Measurements from ENCODE around the gene IFT20. TPM values are rescaled to one million over a fixed set of nuclear protein-coding genes. Genes with fewer than 3 reads are reported as not detected.

IFT20 gene
- total and polyA plus RNA-seq, 2 donors (not counting 3 experiments of a cell fraction or from before 2014, with no cell fraction given), result 26.5 to 45.0 TPM

DNA sequence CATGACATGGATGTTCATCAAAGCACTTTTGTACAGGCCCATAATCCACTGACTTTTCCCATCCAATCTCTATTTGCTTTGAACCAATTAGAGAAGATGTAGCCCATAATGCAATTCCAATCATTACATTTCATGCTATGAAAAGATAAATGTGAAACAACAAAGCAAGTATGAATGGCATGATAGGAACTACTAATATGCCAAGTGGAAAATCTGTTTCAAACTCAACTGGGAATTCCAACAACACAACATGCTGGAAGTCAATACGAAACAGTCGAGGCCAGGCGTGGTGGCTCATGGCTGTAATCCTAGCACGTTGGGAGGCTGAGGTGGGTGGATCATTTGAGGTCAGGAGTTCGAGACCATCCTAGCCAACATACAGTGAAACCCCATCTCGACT, 55.9 kb downstream of the IFT20 start:
- no peak overlapping the region for H3K27ac ChIP-seq (ENCODE audit: insufficient read depth, low read depth, low read length)
- no peak overlapping the region for H3K9ac ChIP-seq (replicated peaks; ENCODE audit: extremely low read depth, insufficient read depth, low read length)
- intact Hi-C loops (cut with micrococcal nuclease) (no loop called here), dilution Hi-C loops (cut with MboI; ENCODE audit: extremely low pct_ligation_motif_present, low sequenced_read_pairs) (no loop called here)
- no peaks in the 10 kb centered on the region for H3K9me1 ChIP-seq (replicated peaks; ENCODE audit: control insufficient read depth, extremely low read depth, insufficient read depth, low read length)
- no peak for TF ChIP-seq CTCF (IDR thresholded peaks at IDR 0.05; ENCODE audit: extremely low read depth in 1 of 2, insufficient read depth in 1 of 2, low read depth in 1 of 2, low read length in 2 of 2)
- no peak for TF ChIP-seq GATA2 (IDR thresholded peaks at IDR 0.05; ENCODE audit: insufficient read depth, insufficient read length, low read depth, low read length)
- no peak for TF ChIP-seq FOS (IDR thresholded peaks at IDR 0.05; ENCODE audit: borderline replicate concordance, insufficient read depth, low read length)
- no peak for DNase-seq (ENCODE audit: low read depth, low spot score)
- no peak overlapping the region for H2AFZ ChIP-seq (ENCODE audit: low read depth, low read length)
- ChIA-PET POLR2A (no interaction called here), CTCF (no interaction called here)
- peaks cover 3% of the 10 kb centered on the region for H4K20me1 ChIP-seq (replicated peaks; ENCODE audit: control insufficient read depth, extremely low read depth, insufficient read depth, low read length)
- H3K36me3 ChIP-seq (ENCODE audit: control insufficient read depth in 2 of 2, extremely low read depth in 1 of 2, insufficient read depth in 2 of 2, low read length in 2 of 2), result no peaks in the 10 kb centered on the region
- no peaks in the 10 kb centered on the region for H3K79me2 ChIP-seq (ENCODE audit: control insufficient read depth, insufficient read depth, low read length)
- H3K4me1 ChIP-seq (ENCODE audit: control insufficient read depth, extremely low read depth, insufficient read depth, low read length), result no peaks in the 10 kb centered on the region
- H3K4me3 ChIP-seq (replicated peaks in 1 of 3; ENCODE audit: insufficient read depth in 1 of 3, low read depth in 1 of 3, low read length in 3 of 3), result no peak overlapping the region
- no peak for FAIRE-seq
- peaks cover 0 to 6% of the 10 kb centered on the region in 2 experiments for H3K27me3 ChIP-seq (ENCODE audit: control insufficient read depth in 2 of 2, insufficient read depth in 2 of 2, low read length in 2 of 2)
- no TSS peak for BruUV-seq (replicated peaks)
- no peak overlapping the region for H3K4me2 ChIP-seq (ENCODE audit: insufficient read depth, low read length)
- no peaks in the 10 kb centered on the region for H3K9me3 ChIP-seq (replicated peaks; ENCODE audit: control insufficient read depth, insufficient read depth, low read length)

Small RNA genes lying within 50 kb of the gene (microRNA-seq; reads per million reads assigned to microRNA genes)
- gene MIR4723 (ENCODE audit: borderline number of aligned reads, borderline replicate concordance), result not detected

Other genes with a start within 250 kb of the IFT20 start
- gene TMEM97, start 16.3 kb downstream of the IFT20 start, total RNA-seq, result 43.5 and 51.7 TPM in 2 replicates
- 27.0 and 30.7 TPM in 2 replicates for gene TMEM97, start 16.3 kb downstream of the IFT20 start, polyA plus RNA-seq
- 79.5 and 89.6 TPM in 2 replicates for gene TNFAIP1, start 289 bp upstream of the IFT20 start, total RNA-seq
- gene TNFAIP1, start 289 bp upstream of the IFT20 start, polyA plus RNA-seq, result 85.7 and 101 TPM in 2 replicates
- gene POLDIP2, start 22.1 kb upstream of the IFT20 start, total RNA-seq, result 81.0 and 85.2 TPM in 2 replicates
- 82.6 and 90.3 TPM in 2 replicates for gene POLDIP2, start 22.1 kb upstream of the IFT20 start, polyA plus RNA-seq
- gene SEBOX, start 29.7 kb upstream of the IFT20 start, total RNA-seq, result not detected in 2 replicates
- not detected in 2 replicates for gene SEBOX, start 29.7 kb upstream of the IFT20 start, polyA plus RNA-seq
- not detected in 2 replicates for gene VTN, start 34.8 kb upstream of the IFT20 start, total RNA-seq
- 0.68 and 1.1 TPM in 2 replicates for gene VTN, start 34.8 kb upstream of the IFT20 start, polyA plus RNA-seq
- gene SARM1, start 36.2 kb upstream of the IFT20 start, total RNA-seq, result 4.6 and 7.0 TPM in 2 replicates
- gene SARM1, start 36.2 kb upstream of the IFT20 start, polyA plus RNA-seq, result 5.6 and 7.0 TPM in 2 replicates
- gene SLC46A1, start 70.7 kb upstream of the IFT20 start, total RNA-seq, result 1.8 and 4.1 TPM in 2 replicates
- 2.2 and 2.6 TPM in 2 replicates for gene SLC46A1, start 70.7 kb upstream of the IFT20 start, polyA plus RNA-seq
- gene SLC13A2, start 138.2 kb upstream of the IFT20 start, total RNA-seq, result not detected in 2 replicates
- not detected in 2 replicates for gene SLC13A2, start 138.2 kb upstream of the IFT20 start, polyA plus RNA-seq
- gene FOXN1, start 170.9 kb upstream of the IFT20 start, total RNA-seq, result not detected in 2 replicates
- not detected in 2 replicates for gene FOXN1, start 170.9 kb upstream of the IFT20 start, polyA plus RNA-seq
- 26.3 and 28.1 TPM in 2 replicates for gene UNC119, start 217.2 kb upstream of the IFT20 start, total RNA-seq
- gene UNC119, start 217.2 kb upstream of the IFT20 start, polyA plus RNA-seq, result 67.8 and 76.9 TPM in 2 replicates
- gene PIGS, start 236.1 kb upstream of the IFT20 start, total RNA-seq, result 68.6 and 71.3 TPM in 2 replicates
- gene PIGS, start 236.1 kb upstream of the IFT20 start, polyA plus RNA-seq, result 110 and 111 TPM in 2 replicates
- 7.2 and 9.0 TPM in 2 replicates for gene ALDOC, start 241.4 kb upstream of the IFT20 start, total RNA-seq
- 18.9 and 20.3 TPM in 2 replicates for gene ALDOC, start 241.4 kb upstream of the IFT20 start, polyA plus RNA-seq

Measured in endothelial cell of umbilical vein (primary cell).